ENCODE measurements around the gene PLOD2. TPM values are rescaled to one million over a fixed set of nuclear protein-coding genes. Genes with fewer than 3 reads are reported as not detected.

The PLOD2 gene
- total RNA-seq, 6 experiments from 2014 or later, result 181 to 358 (median 200) TPM

GRCh38 chr3:146196789-146197188 lies 35.8 kb upstream of the PLOD2 start:
- no peak overlapping the region for H3K27ac Mint-ChIP-seq
- H3K4me1 Mint-ChIP-seq (ENCODE audit: low read depth), result peaks cover 20% of the 10 kb centered on the region
- no peaks in the 10 kb centered on the region for H3K9me3 Mint-ChIP-seq
- no peaks in the 10 kb centered on the region for H3K36me3 Mint-ChIP-seq (ENCODE audit: low read depth)
- TF ChIP-seq CTCF (IDR thresholded peaks at IDR 0.05), result no peak
- H3K27me3 Mint-ChIP-seq (ENCODE audit: insufficient read depth), result peaks cover 1% of the 10 kb centered on the region
- H3K4me3 Mint-ChIP-seq, result no peak overlapping the region
- no peak for DNase-seq

GRCh38 chr3:146195605-146196004 lies 34.6 kb upstream of the PLOD2 start:
- H3K9me3 Mint-ChIP-seq, result no peaks in the 10 kb centered on the region
- no peak for DNase-seq

GRCh38 chr3:146195030-146195429 lies 34.0 kb upstream of the PLOD2 start:
- Mint-ChIP-seq H3K36me3 (ENCODE audit: low read depth) (no peaks in the 10 kb centered on the region), H3K9me3 (no peaks in the 10 kb centered on the region), H3K4me1 (ENCODE audit: low read depth) (peaks cover 5% of the 10 kb centered on the region), H3K27me3 (ENCODE audit: insufficient read depth) (peaks cover 1% of the 10 kb centered on the region; the same call in 1 of the 2 replicates), H3K27ac (no peak overlapping the region), H3K4me3 (no peak overlapping the region)
- no peak for DNase-seq
- TF ChIP-seq CTCF (IDR thresholded peaks at IDR 0.05), result no peak

More at GRCh38 chr3:146195605-146196004, 34.6 kb upstream of the PLOD2 start:
- peaks cover 11% of the 10 kb centered on the region for H3K4me1 Mint-ChIP-seq (ENCODE audit: low read depth)
- no peak for TF ChIP-seq CTCF (IDR thresholded peaks at IDR 0.05)
- no peaks in the 10 kb centered on the region for H3K36me3 Mint-ChIP-seq (ENCODE audit: low read depth)
- H3K4me3 Mint-ChIP-seq, result no peak overlapping the region
- H3K27me3 Mint-ChIP-seq (ENCODE audit: insufficient read depth), result peaks cover 1% of the 10 kb centered on the region
- no peak overlapping the region for H3K27ac Mint-ChIP-seq

- no peak for DNase-seq
- TF ChIP-seq CTCF (IDR thresholded peaks at IDR 0.05), result no peak
- Mint-ChIP-seq H3K4me3 (no peak overlapping the region), H3K4me1 (ENCODE audit: low read depth) (peaks cover 20% of the 10 kb centered on the region), H3K27ac (no peak overlapping the region), H3K27me3 (ENCODE audit: insufficient read depth) (no peaks in the 10 kb centered on the region), H3K36me3 (ENCODE audit: low read depth) (no peaks in the 10 kb centered on the region), H3K9me3 (no peaks in the 10 kb centered on the region)
Observed at GRCh38 chr3:146191051-146191450, 30.1 kb upstream of the PLOD2 start.

- Mint-ChIP-seq H3K36me3 (ENCODE audit: low read depth) (no peaks in the 10 kb centered on the region), H3K9me3 (no peaks in the 10 kb centered on the region), H3K4me1 (ENCODE audit: low read depth) (peaks cover 19% of the 10 kb centered on the region), H3K27ac (no peak overlapping the region), H3K27me3 (ENCODE audit: insufficient read depth) (no peaks in the 10 kb centered on the region), H3K4me3 (no peak overlapping the region)
- peak; percentile 64 for DNase-seq
- TF ChIP-seq CTCF (IDR thresholded peaks at IDR 0.05), result peak; percentile 91
Observed at GRCh38 chr3:146189519-146190173, 28.7 kb upstream of the PLOD2 start.
